Activated T-cell treated with anti-CD3 and anti-CD28 coated beads, Interleukin-2, amount 50 U/mL, for 72 hours (primary cell): ENCODE measurements around the gene SMIM1. TPM values are rescaled to one million over a fixed set of nuclear protein-coding genes. Genes with fewer than 3 reads are reported as not detected.
A peak's percentile ranks its signal among the peaks of the same experiment; 100 is the strongest.
"Not testable (repeated sequence)": the region's sequence is repeated elsewhere in the genome, so short reads cannot be mapped to it uniquely, and the experiment has no call there.

ENCODE experiments used
- ATAC-seq, 2 donors: fragments of 150-1000 bp; cut with Tn5 transposase; replicated peaks in 1 of 2; 2 replicates each; pipeline ENCODE4 v1.10.0; 2021; ENCODE audit warnings: moderate library complexity in 2 of 2, mild to moderate bottlenecking in 1 of 2
- DNase-seq, 2 donors: peaks; one replicate each; pipeline ENCODE4 v3.0.0; 2021 to 2022; ENCODE audit warnings: mixed read lengths in 1 of 2
- H3K27ac Mint-ChIP-seq: one replicate; pipeline ENCODE4 v1.8.0; 2022; ENCODE audit warnings: mild to moderate bottlenecking, moderate library complexity, mixed read lengths
- H3K27me3 Mint-ChIP-seq: one replicate; pipeline ENCODE4 v1.8.0; 2022; ENCODE audit warnings: low read depth, mixed read lengths
- H3K36me3 Mint-ChIP-seq, 2 donors: one replicate each; pipeline ENCODE4 v1.8.0; 2022; ENCODE audit warnings: mixed read lengths in 2 of 2, mild to moderate bottlenecking in 1 of 2; ENCODE audit not compliant: insufficient read depth in 2 of 2
- H3K4me1 Mint-ChIP-seq: one replicate; pipeline ENCODE4 v1.8.0; 2022; ENCODE audit warnings: low read depth, mixed read lengths
- H3K4me3 Mint-ChIP-seq, 2 donors: one replicate each; pipeline ENCODE4 v1.8.0; 2022; ENCODE audit warnings: mild to moderate bottlenecking in 2 of 2, mixed read lengths in 2 of 2, moderate library complexity in 2 of 2
- H3K9me3 Mint-ChIP-seq, 2 donors: one replicate each; pipeline ENCODE4 v1.8.0; 2022; ENCODE audit warnings: mixed read lengths in 2 of 2
- total RNA-seq, 2 donors: library from RNA; stranded (reverse); gene quantifications; one replicate each; pipeline ENCODE4 v1.2.3, GENCODE V29; 2022

The SMIM1 gene
- total RNA-seq, 2 donors from 2014 or later, result 2.5 to 3.4 TPM

DNA sequence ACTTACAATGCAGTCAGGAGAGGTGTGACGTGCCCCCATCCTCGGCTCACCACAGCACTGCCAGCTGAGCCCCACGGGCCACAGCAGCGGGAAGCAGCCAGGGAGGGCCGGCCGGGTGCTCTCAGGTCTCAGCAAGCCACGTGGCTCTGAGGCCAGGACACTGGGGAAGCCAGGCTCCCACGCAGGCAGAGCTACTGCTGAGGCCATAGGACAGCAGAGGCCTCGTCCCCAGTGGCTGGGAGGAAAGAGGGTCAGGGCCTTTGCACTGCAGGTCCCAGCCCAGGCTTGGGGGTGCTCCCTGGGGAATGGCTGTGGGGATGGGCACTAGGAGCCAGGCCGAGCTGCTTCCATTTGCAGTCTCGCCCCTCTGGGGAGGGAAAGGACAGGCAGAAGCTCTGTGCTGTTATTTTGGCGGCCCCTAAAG, 18.0 kb downstream of the SMIM1 start:
- no peaks in the 10 kb centered on the region for H3K9me3 Mint-ChIP-seq
- peaks cover 36% of the 10 kb centered on the region for H3K4me1 Mint-ChIP-seq
- no peak for ATAC-seq
- no peak for DNase-seq
- no peak overlapping the region for H3K4me3 Mint-ChIP-seq
- no peak overlapping the region for H3K27ac Mint-ChIP-seq
- peaks cover 3 to 4% of the 10 kb centered on the region in 2 donors for H3K36me3 Mint-ChIP-seq
- H3K27me3 Mint-ChIP-seq, result no peaks in the 10 kb centered on the region

DNA sequence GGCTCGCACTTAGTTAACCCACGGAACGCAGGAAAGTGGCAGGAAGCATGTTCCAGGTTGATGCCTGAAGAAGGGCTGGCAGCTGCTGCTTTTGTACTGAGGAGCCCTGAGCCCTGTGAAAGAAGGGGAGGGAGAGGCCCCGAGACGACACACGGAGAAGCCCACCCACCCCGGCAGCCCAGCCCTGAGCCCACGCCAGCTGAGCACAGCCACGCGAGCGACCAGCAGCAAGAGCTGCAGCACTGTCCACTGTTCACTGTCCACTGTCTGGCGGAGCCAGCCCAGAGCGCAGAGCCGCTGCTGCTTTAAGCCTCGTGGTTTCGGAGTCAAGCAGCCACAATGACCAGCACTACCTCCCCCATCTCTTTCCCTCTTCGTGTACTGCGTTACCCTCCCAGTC, 18.4 kb downstream of the SMIM1 start:
- Mint-ChIP-seq H3K9me3 (no peaks in the 10 kb centered on the region), H3K4me1 (peaks cover 36% of the 10 kb centered on the region), H3K27me3 (no peaks in the 10 kb centered on the region), H3K36me3 (peaks cover 3 to 4% of the 10 kb centered on the region in 2 donors), H3K4me3 (no peak overlapping the region), H3K27ac (no peak overlapping the region)
- no peak for DNase-seq
- no peak for ATAC-seq

DNA sequence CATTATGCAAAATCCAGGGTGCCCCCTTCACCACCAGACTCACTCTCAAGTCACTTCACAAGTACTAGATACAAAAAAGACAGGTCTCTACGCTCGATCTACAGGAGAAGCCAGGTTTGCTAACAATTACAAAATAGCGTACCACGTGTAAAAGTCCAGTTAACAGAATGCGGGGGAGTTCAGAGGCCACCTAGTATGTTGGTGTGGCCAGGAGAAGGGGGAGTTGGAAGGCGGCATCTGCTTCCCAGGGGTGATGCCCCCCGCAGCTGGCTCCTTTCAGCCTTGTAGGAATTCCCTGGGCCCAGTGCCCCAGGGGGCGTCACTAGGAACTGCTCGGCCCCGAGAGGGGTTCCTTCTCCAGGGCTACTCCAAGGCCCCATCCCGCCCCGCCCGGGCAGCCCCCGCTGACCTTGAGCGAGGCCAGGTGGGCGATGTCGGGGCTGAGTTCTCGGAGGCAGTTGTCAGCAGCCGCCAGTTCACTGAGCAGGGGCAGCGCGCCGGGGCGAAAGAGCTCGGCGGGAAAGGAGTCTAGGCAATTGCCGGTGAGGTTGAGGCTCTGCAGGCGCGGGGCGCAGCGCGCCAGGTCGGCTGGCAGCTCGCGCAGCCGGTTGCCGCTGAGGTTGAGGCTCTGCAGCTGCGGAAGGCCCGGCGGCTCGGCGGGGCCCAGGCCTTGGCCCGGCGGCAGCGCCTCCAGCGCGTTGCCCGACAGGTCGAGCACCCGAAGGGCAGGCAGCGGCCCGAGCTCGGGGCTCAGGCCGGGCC, 23.1 kb downstream of the SMIM1 start:
- no peak for DNase-seq
- H3K36me3 Mint-ChIP-seq, result peaks cover 3 to 6% of the 10 kb centered on the region in 2 donors

DNA sequence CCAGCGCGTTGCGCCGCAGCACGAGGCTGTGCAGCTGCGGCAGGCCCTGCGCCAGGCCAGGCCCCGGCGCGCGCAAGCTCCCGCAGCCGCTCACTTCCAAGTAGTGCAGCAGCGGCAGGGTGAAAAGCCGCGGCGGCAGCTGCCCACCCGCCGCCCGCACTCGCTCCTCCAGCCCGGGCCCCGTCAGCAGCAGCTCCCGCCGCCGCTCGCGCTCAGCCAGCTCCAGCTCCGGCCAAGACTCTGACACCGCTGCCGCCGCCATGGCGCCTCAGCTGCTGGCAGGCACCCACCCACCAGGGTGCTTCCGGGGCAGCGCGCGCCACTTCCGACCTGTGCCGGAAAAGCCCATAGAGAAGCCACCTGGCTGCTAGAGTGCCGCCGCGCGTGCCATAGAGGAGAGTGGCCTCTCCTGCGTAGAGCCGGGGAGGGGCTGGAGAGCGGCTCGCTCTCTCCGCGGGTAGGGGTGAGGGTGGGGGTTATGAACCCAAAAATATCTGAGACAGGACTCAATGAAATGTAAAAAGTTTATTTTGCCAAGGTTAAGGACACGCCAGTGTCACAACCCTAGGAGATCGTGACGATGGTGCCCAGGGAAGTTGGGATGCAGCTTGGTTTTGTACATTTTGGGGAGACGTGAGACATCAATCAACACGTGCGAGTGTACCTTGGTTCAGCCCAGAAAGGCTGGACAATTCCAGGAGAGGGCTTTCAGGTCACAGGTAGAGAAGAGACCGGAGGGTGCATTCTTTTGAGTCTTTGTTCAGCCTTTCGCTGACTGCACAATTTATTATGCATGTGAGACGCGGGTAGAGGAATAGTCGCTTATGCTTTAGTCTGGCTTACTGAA, 23.9 kb downstream of the SMIM1 start, which contains the start of gene LRRC47:
LRRC47 (minus strand) TSS at position 284 of the 847 bp plus-strand sequence; CDS start at position 262, 22 bp downstream.
- ATAC-seq, result peak; percentile 96 to 100
- peak within 1 kb of the TSS; percentile 84 to 94 for H3K4me3 Mint-ChIP-seq
- H3K27ac Mint-ChIP-seq, result peak within 1 kb of the TSS; percentile 41
- peaks cover 48% of the 10 kb centered on the region for H3K4me1 Mint-ChIP-seq
- peaks cover 0 to 1% of the 10 kb centered on the region in 2 donors for H3K9me3 Mint-ChIP-seq
- peaks cover 10% of the 10 kb centered on the region for H3K27me3 Mint-ChIP-seq
- peak; percentile 95 for DNase-seq
- peaks cover 4 to 6% of the 10 kb centered on the region in 2 donors for H3K36me3 Mint-ChIP-seq

More for the DNA sequence above, 23.1 kb downstream of the SMIM1 start:
- H3K27me3 Mint-ChIP-seq, result peaks cover 2% of the 10 kb centered on the region
- H3K4me3 Mint-ChIP-seq, result peak overlapping the region; percentile 84 to 88
- peaks cover 0 to 1% of the 10 kb centered on the region in 2 donors for H3K9me3 Mint-ChIP-seq
- peak; percentile 18 for ATAC-seq
- peaks cover 40% of the 10 kb centered on the region for H3K4me1 Mint-ChIP-seq
- H3K27ac Mint-ChIP-seq, result peak overlapping the region; percentile 1

DNA sequence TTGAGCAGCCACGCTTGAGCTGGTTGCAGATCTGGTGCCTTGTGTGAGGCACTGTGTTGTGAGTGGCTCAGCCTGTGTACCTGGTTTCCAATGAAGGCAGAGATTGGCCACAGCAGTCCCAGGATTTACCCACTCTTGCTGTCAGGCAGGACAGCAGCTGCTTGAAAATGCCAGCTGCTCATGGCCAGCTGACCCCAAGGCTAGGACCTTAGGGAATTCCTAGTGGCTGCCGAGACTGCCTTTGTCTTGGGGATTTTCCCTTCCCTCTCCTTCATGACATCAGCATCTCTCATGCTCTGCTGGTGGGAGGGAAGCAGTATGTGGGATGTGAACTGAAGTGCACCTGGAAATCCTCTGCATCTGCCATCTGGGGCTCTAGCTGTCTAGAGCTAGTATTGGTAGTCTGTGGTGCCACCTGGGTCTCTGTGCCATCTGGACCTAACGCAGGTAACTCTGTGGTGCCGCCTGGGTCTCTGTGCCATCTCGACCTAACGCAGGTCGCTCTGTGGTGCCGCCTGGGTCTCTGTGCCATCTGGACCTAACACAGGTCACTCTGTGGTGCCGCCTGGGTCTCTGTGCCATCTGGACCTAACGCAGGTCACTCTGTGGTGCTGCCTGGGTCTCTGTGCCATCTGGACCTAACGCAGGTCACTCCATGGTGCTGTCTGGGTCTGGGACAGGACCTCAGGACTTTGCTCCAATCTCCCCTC, 27.6 kb downstream of the SMIM1 start:
- DNase-seq (no peak), ATAC-seq (no peak)
- Mint-ChIP-seq H3K27ac (no peak overlapping the region), H3K27me3 (peaks cover 37% of the 10 kb centered on the region), H3K9me3 (peaks cover 0 to 1% of the 10 kb centered on the region in 2 donors), H3K4me3 (no peak overlapping the region), H3K4me1 (peaks cover 28% of the 10 kb centered on the region), H3K36me3 (peaks cover 3 to 5% of the 10 kb centered on the region in 2 donors)

DNA sequence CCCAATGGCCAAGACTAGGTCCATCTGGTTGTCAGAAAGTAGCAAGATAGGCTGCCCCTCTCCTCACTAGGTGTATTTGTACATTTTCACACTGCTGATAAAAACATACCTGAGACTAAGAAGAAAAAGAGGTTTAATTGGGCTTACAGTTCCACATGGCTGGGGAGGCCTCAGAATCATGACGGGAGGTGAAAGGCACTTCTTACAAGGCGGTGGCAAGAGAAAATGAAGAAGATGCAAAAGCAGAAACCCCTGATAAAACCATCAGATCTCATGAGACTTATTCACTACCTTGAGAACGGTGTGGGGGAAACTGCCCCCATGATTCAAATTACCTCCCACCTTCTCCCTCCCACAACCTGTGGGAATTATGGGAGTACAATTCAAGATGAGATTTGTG, 28.2 kb downstream of the SMIM1 start:
- H3K27me3 Mint-ChIP-seq, result peaks cover 43% of the 10 kb centered on the region

DNA sequence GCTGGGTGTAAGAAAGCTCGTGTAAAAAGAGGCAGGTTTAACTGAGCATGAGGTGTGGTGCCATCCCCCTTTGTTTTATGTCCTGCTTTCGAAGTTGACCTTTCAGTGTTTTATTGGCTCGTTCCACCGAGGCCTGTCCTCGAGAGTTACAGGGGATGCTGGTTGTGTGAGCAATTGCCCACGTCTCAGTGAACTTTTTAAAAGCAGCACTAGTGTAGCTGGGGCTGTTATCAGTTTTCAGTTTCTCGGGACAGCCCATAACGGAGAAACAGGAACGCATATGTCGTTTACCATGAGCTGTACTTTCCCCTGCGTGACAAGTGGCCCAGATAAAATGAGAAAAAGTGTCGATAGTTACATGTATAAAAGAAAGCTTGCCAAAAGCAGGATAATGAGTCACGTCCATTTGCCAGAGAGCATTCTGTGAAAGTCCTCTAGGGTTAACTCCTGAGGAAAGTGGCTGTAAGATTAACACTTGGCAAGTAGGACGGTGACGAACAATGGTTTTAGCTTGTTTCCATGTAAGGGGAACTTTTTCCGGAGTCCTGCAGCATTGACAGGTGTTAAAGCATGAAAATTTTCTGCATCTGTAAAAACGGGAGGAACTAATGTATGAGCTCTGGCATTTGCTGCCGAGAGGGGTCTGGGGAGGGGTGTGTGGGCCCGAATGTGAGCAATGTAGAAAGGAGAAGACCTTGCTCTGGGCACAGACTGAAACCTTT, 31.5 kb downstream of the SMIM1 start:
- DNase-seq (no peak), ATAC-seq (no peak)
- Mint-ChIP-seq H3K4me3 (peak overlapping the region in 1 of 2 donors; percentile 37), H3K36me3 (peaks cover 4 to 5% of the 10 kb centered on the region in 2 donors), H3K27ac (peak overlapping the region; percentile 47), H3K4me1 (peaks cover 13% of the 10 kb centered on the region), H3K27me3 (peaks cover 46% of the 10 kb centered on the region), H3K9me3 (peaks cover 1 to 2% of the 10 kb centered on the region in 2 donors)

More for the DNA sequence above, 28.2 kb downstream of the SMIM1 start:
- Mint-ChIP-seq H3K4me3 (peak overlapping the region in 1 of 2 donors; percentile 2), H3K4me1 (peaks cover 24% of the 10 kb centered on the region), H3K27ac (peak overlapping the region; percentile 40)
- not testable (repeated sequence) for H3K36me3 Mint-ChIP-seq, H3K9me3 Mint-ChIP-seq, ATAC-seq
- peak in 1 of 2 donors; percentile 17 for DNase-seq

DNA sequence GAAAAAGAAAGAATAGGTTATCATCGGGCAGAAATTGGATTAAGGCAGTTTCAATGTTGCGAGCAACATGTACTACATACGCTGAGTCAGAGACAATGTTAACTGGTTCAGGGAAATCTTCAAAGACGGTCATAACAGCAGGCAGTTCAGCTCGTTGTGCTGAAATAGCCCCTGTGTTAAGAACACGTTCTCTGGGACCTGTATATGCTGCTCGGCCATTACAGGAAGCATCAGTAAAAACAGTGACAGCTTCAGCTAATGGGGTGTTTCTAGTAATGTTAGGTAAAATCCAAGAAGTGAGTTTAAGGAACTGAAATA, 32.0 kb downstream of the SMIM1 start:
- not testable (repeated sequence) for ATAC-seq

DNA sequence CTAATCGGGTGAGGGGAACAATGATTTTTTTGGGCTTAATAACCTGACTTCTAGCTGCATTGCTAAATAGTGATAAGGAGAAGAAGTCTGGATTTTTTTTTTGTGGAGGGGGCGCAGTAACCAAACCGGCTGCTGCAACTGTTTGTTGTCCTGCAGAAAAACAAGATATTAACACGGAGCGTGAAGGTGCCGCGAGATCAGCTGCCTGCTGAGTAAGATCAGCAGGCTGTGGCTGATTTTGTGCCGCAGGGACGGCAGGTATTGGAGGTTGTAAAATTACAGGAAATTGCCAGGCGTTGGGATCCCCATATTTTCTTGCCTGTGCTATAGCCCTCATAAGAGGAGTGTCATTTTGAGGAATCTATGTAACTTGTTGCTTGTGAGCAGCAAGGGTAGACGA, 32.5 kb downstream of the SMIM1 start:
- Mint-ChIP-seq H3K27me3 (peaks cover 46% of the 10 kb centered on the region), H3K4me1 (peaks cover 13% of the 10 kb centered on the region), H3K9me3 (peaks cover 1 to 2% of the 10 kb centered on the region in 2 donors)

More for the DNA sequence above, 32.0 kb downstream of the SMIM1 start:
- H3K9me3 Mint-ChIP-seq, DNase-seq, H3K36me3 Mint-ChIP-seq, H3K27ac Mint-ChIP-seq: not testable (repeated sequence)
- Mint-ChIP-seq H3K4me3 (peak overlapping the region in 1 of 2 donors; percentile 37), H3K27me3 (peaks cover 46% of the 10 kb centered on the region), H3K4me1 (peaks cover 13% of the 10 kb centered on the region)

DNA sequence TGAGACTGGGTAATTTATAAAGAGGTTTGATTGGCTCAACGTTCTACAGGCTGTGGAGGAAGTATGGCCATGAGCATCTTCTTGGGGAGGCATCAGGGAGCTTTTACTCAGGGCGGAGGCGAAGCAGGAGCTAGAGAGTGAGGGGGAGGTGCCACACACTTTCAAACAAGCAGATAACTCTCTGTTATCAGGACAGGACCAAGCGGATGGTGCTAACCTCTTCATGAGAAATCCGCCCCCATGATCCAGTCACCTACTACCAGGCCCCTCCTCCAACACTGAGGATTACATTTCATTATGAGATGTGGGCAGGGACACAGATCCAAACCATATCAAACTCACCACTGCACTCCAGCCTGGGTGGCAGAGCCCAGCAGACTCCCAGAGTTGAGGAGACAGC, 35.2 kb downstream of the SMIM1 start:
- H3K27ac Mint-ChIP-seq, result no peak overlapping the region
- peaks cover 2% of the 10 kb centered on the region in 2 donors for H3K36me3 Mint-ChIP-seq
- DNase-seq (no peak), ATAC-seq (no peak)
- peaks cover 25% of the 10 kb centered on the region for H3K27me3 Mint-ChIP-seq
- H3K4me3 Mint-ChIP-seq, result no peak overlapping the region
- peaks cover 0 to 2% of the 10 kb centered on the region in 2 donors for H3K9me3 Mint-ChIP-seq
- H3K4me1 Mint-ChIP-seq, result no peaks in the 10 kb centered on the region

More for the DNA sequence above, 32.5 kb downstream of the SMIM1 start:
- no peak overlapping the region for H3K27ac Mint-ChIP-seq
- no peak for ATAC-seq
- H3K4me3 Mint-ChIP-seq, result peak overlapping the region in 1 of 2 donors; percentile 18
- peaks cover 2 to 5% of the 10 kb centered on the region in 2 donors for H3K36me3 Mint-ChIP-seq
- no peak for DNase-seq

DNA sequence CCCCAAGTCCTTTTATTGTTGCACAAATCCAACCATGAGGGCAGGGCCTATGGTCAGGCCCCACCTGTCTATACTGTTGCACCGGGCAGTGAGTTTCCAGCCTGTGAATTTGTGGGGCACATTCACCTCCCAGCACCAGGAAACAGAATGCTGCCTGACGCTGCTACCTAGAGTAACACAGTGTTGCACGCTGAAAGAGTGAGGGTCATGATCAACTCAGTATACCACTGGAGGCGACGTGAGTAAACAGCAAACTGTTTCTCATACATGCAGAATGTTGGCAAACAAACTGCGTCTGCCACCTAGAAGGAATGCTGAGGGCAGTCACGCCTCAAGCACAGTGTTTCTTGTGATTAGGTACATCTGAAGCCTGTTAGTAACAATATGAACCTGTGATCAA, 37.1 kb downstream of the SMIM1 start:
- Mint-ChIP-seq H3K27me3 (peaks cover 14% of the 10 kb centered on the region), H3K4me3 (no peak overlapping the region), H3K9me3 (peaks cover 0 to 2% of the 10 kb centered on the region in 2 donors), H3K27ac (no peak overlapping the region), H3K36me3 (peaks cover 2% of the 10 kb centered on the region in 2 donors), H3K4me1 (no peaks in the 10 kb centered on the region)
- DNase-seq (no peak), ATAC-seq (no peak)

DNA sequence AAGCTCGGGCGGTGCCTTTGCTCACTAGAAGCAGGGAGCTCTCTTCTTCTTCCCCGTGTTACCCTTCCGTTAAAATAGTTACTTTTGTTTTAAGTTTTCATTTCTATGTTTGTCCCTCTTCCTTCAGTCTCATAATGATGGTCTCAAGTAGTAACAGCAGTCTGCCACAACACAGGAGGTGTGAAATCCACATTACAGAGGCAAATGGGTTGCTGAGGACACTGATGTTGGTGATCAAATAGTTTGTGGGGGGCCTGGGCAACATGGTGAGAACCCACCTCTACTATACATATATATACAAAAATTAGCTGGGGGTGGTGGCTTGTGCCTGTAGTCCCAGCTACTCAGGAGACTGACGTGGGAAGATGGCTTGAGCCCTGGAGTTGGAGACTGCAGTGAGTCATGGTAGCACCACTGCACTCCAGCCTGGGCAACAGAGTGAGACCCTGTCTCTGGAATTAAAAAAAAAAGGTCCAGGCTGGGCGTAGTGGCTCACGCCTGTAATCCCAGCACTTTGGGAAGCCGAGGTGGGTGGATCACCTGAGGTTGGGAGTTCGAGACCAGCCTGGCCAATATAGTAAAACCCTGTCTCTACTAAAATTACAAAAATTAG, 37.7 kb downstream of the SMIM1 start:
- H3K4me3 Mint-ChIP-seq, result peak overlapping the region in 1 of 2 donors; percentile 30
- not testable (repeated sequence) for H3K4me1 Mint-ChIP-seq, H3K27ac Mint-ChIP-seq, H3K36me3 Mint-ChIP-seq, DNase-seq, H3K27me3 Mint-ChIP-seq, H3K9me3 Mint-ChIP-seq, ATAC-seq
